IPS DF 4.7 (cell line): ENCODE data around the gene SEPHS1.

Source experiments
- DNase-seq: peaks from one replicate; pipeline ENCODE4 v3.0.0-alpha.2; 2013; ENCODE audit warnings: low spot score; ENCODE audit errors: extremely low read depth

SEPHS1 gene

GRCh38 chr10:13328613-13329012, 19.5 kb downstream of the SEPHS1 start:
- DNase-seq: no peak

GRCh38 chr10:13328126-13328525, 20.0 kb downstream of the SEPHS1 start:
- no peak for DNase-seq

GRCh38 chr10:13327534-13327933, 20.6 kb downstream of the SEPHS1 start:
- DNase-seq: no peak

GRCh38 chr10:13322615-13323148, 25.4 kb downstream of the SEPHS1 start:
- DNase-seq: no peak

- no peak for DNase-seq
Measured at GRCh38 chr10:13321576-13321975, 26.5 kb downstream of the SEPHS1 start.

GRCh38 chr10:13319166-13319565, 28.9 kb downstream of the SEPHS1 start:
- DNase-seq: no peak

GRCh38 chr10:13317474-13317873, 30.6 kb downstream of the SEPHS1 start:
- no peak for DNase-seq

- no peak for DNase-seq
Measured at GRCh38 chr10:13316635-13317311, 31.3 kb downstream of the SEPHS1 start.

GRCh38 chr10:13315361-13315760, 32.7 kb downstream of the SEPHS1 start:
- DNase-seq: no peak

GRCh38 chr10:13311177-13311575, 36.9 kb downstream of the SEPHS1 start:
- DNase-seq: no peak

- no peak for DNase-seq
Measured at GRCh38 chr10:13310518-13311176, 37.4 kb downstream of the SEPHS1 start.

GRCh38 chr10:13309792-13310191, 38.3 kb downstream of the SEPHS1 start:
- no peak for DNase-seq

- no peak for DNase-seq
Measured at GRCh38 chr10:13308096-13308495, 40.0 kb downstream of the SEPHS1 start.

GRCh38 chr10:13306103-13306502, 42.0 kb downstream of the SEPHS1 start:
- DNase-seq: no peak

GRCh38 chr10:13302821-13303555, 45.1 kb downstream of the SEPHS1 start:
- DNase-seq: no peak

GRCh38 chr10:13299437-13300287, 48.4 kb downstream of the SEPHS1 start, which contains the start of gene PHYH:
PHYH (minus strand) TSS chr10:13300064; CDS start chr10:13300042, 22 bp downstream.
- DNase-seq: no peak

GRCh38 chr10:13298748-13299436, 49.2 kb downstream of the SEPHS1 start:
- DNase-seq: no peak

- DNase-seq: no peak
Measured at GRCh38 chr10:13296476-13296875, 51.6 kb downstream of the SEPHS1 start.

- DNase-seq: no peak
Measured at GRCh38 chr10:13294784-13295183, 53.3 kb downstream of the SEPHS1 start.
